K562 (cell line): ENCODE results near the gene VEZF1. TPM values are rescaled to one million over a fixed set of nuclear protein-coding genes. Genes with fewer than 3 reads are reported as not detected.
A peak's percentile ranks its signal among the peaks of the same experiment; 100 is the strongest.

ENCODE experiments used
- ATAC-seq: fragments of 200-7000 bp; cut with Tn5 transposase; 3 replicates; pipeline ENCODE4 v1.9.1; 2020; ENCODE audit warnings: moderate library complexity
- BruUV-seq: library from RNA; stranded (reverse); fragments of 400-500 nt; replicated peaks from 2 replicates; lab custom pipeline; 2021; lab: Mats Ljungman, UMichigan
- CTCF ChIA-PET: fragments of 300-600 bp; formaldehyde crosslinking; extraction: SDS; loops from one replicate; lab custom pipeline; 2021; ENCODE audit warnings: low intra/inter-chr PET ratio; lab: Yijun Ruan, JAX
- POLR2A ChIA-PET: fragments of 300-600, 350-650 bp; sonication (Branson Sonifier 250); formaldehyde crosslinking; extraction: SDS; loops from one replicate; lab custom pipeline; 2021; ENCODE audit warnings: antibody characterized with exemption, inconsistent platforms; lab: Yijun Ruan, JAX
- DNase-seq, 4 experiments: peaks; one replicate each; pipeline versions ENCODE4 v3.0.0 to v3.0.0-alpha.2; 2011 to 2018; ENCODE audit warnings: low spot score in 3 of 4, mixed read lengths in 3 of 4; ENCODE audit errors: extremely low read depth in 1 of 4
- FAIRE-seq: peaks from 2 replicates; lab custom pipeline; 2011; peaks lifted over from hg19 to GRCh38; lab: Jason Lieb, UNC
- H2AFZ ChIP-seq: 2 replicates; pipeline ENCODE4 v1.6.0; 2011; ENCODE audit warnings: low read depth, low read length, control low read depth, inconsistent platforms
- H3K27ac ChIP-seq: fragments of 200-600 bp; 3 replicates; pipeline ENCODE4 v1.8.0; 2011; ENCODE audit warnings: low read depth, mild to moderate bottlenecking, control low read depth, inconsistent platforms, low read length, moderate library complexity, mixed read lengths; ENCODE audit errors: extremely low read depth
- H3K27me3 ChIP-seq, 2 experiments: fragments of 300-600 bp in 1 of 2; 2 replicates in 1 of 2; 3 replicates in 1 of 2; pipeline versions ENCODE4 v1.6.0 to v1.8.0; 2011; ENCODE audit warnings: inconsistent platforms in 2 of 2, low read length in 2 of 2, mild to moderate bottlenecking in 1 of 2, mixed read lengths in 1 of 2, moderate library complexity in 1 of 2; ENCODE audit not compliant: control insufficient read depth in 2 of 2, insufficient read depth in 2 of 2
- H3K36me3 ChIP-seq: fragments of 300-600 bp; 3 replicates; pipeline ENCODE4 v1.8.0; 2011; ENCODE audit warnings: mild to moderate bottlenecking, low read length, inconsistent platforms; ENCODE audit not compliant: control insufficient read depth, insufficient read depth
- H3K4me1 ChIP-seq, 2 experiments: fragments of 200-600 bp in 1 of 2; replicated peaks in 1 of 2; 2 replicates in 1 of 2; 3 replicates in 1 of 2; pipeline versions ENCODE4 v1.5.1 to v1.8.0; 2011; ENCODE audit warnings: inconsistent platforms in 2 of 2, low read length in 2 of 2, mild to moderate bottlenecking in 1 of 2, mixed read lengths in 1 of 2, moderate library complexity in 1 of 2; ENCODE audit not compliant: control insufficient read depth in 2 of 2, insufficient read depth in 2 of 2
- H3K4me2 ChIP-seq: 2 replicates; pipeline ENCODE4 v1.6.1; 2011; ENCODE audit warnings: low read length, control low read depth, inconsistent platforms, mixed read lengths; ENCODE audit not compliant: insufficient read depth
- H3K4me3 ChIP-seq: fragments of 200-600 bp; sonication (generic), shearing (Covaris generic); 2 replicates; pipeline ENCODE4 v1.5.1; 2016; ENCODE audit warnings: control low read depth, inconsistent platforms
- H3K79me2 ChIP-seq: fragments of 200-600 bp; 3 replicates; pipeline ENCODE4 v1.8.0; 2011; ENCODE audit warnings: low read length, inconsistent platforms; ENCODE audit not compliant: control insufficient read depth, insufficient read depth
- H3K9ac ChIP-seq, 2 experiments: 2 replicates each; pipeline versions ENCODE4 v1.6.0 to v1.6.1; 2011; ENCODE audit warnings: low read depth in 2 of 2, low read length in 2 of 2, control low read depth in 1 of 2, inconsistent platforms in 1 of 2, mild to moderate bottlenecking in 1 of 2, mixed read lengths in 1 of 2; ENCODE audit not compliant: insufficient read depth in 1 of 2
- H3K9me1 ChIP-seq: one replicate; pipeline ENCODE4 v1.6.0; 2011; ENCODE audit warnings: inconsistent platforms, mild to moderate bottlenecking, low read length, moderate library complexity; ENCODE audit not compliant: control insufficient read depth, insufficient read depth
- H3K9me3 ChIP-seq: replicated peaks from 2 replicates; pipeline ENCODE4 v1.5.1; 2011; ENCODE audit warnings: low read depth, low read length, inconsistent platforms; ENCODE audit not compliant: control insufficient read depth, insufficient read depth
- H4K20me1 ChIP-seq: replicated peaks from 2 replicates; pipeline ENCODE4 v1.6.1; 2011; ENCODE audit warnings: low read length, inconsistent platforms, mixed read lengths; ENCODE audit not compliant: control insufficient read depth, insufficient read depth
- ARID4B ChIP-seq: sonication (generic); formaldehyde crosslinking; IDR thresholded peaks from 2 replicates; pipeline ENCODE4 v1.8.0; 2022; ENCODE audit warnings: mild to moderate bottlenecking, missing genetic modification reagents
- ATF6 ChIP-seq: sonication (generic); formaldehyde crosslinking; IDR thresholded peaks from 2 replicates; pipeline ENCODE4 v1.4.0; 2020; ENCODE audit warnings: mild to moderate bottlenecking, missing genetic modification reagents
- FOXA3 ChIP-seq, 2 experiments: fragments of 450-650 bp in 1 of 2; sonication (generic) in 1 of 2; formaldehyde crosslinking; IDR thresholded peaks in 1 of 2; conservative IDR thresholded peaks in 1 of 2; 2 replicates each; pipeline versions ENCODE4 v1.4.0 to v1.8.0; 2020 to 2022; ENCODE audit warnings: mild to moderate bottlenecking in 2 of 2, missing genetic modification reagents in 1 of 2
- HDAC6 ChIP-seq: IDR thresholded peaks from 2 replicates; pipeline ENCODE4 v1.6.1; 2012; ENCODE audit warnings: low read depth, mild to moderate bottlenecking, control low read depth, inconsistent platforms, low read length, moderate library complexity
- HINFP ChIP-seq: fragments of 450-650 bp; conservative IDR thresholded peaks from 2 replicates; pipeline ENCODE4 v1.6.1; 2016; ENCODE audit warnings: missing genetic modification characterization, low read depth, mild to moderate bottlenecking, control low read depth, missing compliant biosample characterization
- JUN ChIP-seq, 2 experiments: sonication (generic) in 1 of 2; formaldehyde crosslinking in 1 of 2; IDR thresholded peaks; 2 replicates each; pipeline versions ENCODE4 v1.6.1 to v1.8.0; 2012 to 2022; ENCODE audit warnings: borderline replicate concordance in 2 of 2, mild to moderate bottlenecking in 2 of 2, improper control_type of control experiment in 1 of 2, low read depth in 1 of 2, low read length in 1 of 2, missing genetic modification reagents in 1 of 2
- JUND ChIP-seq, 2 experiments: IDR thresholded peaks; 2 replicates in 1 of 2; 3 replicates in 1 of 2; pipeline ENCODE4 v1.6.1; 2011; ENCODE audit warnings: borderline replicate concordance in 2 of 2, low read depth in 2 of 2, low read length in 2 of 2, improper control_type of control experiment in 1 of 2, missing biosample characterization in 1 of 2, missing genetic modification characterization in 1 of 2, missing genetic modification reagents in 1 of 2
- SMARCA4 ChIP-seq: fragments of 450-650 bp; IDR thresholded peaks from 2 replicates; pipeline ENCODE4 v1.6.1; 2016
- WGBS: fragments of 100-300 bp; shearing (Covaris generic); methylation state at CpG from one replicate; pipeline ENCODE4 v1.1.6; 2016; ENCODE audit warnings: low coverage, mixed read lengths; ENCODE audit not compliant: insufficient coverage; ENCODE audit errors: missing lambda C conversion rate; 5-methylcytosine and 5-hydroxymethylcytosine counted together
- in situ Hi-C: fragments of 300-500 bp; cut with MboI; formaldehyde crosslinking; loops from 4 replicates; pipeline ENCODE4 v1.15.0; 2018; ENCODE audit warnings: inconsistent platforms, mixed read lengths
- intact Hi-C: fragments of 100-400 bp; cut with micrococcal nuclease; formaldehyde crosslinking; loops from 2 replicates; pipeline ENCODE4 v1.14.2; 2022
- polyA plus RNA-seq, 8 experiments: library from polyadenylated mRNA; depleted of rRNA in 4 of 8; stranded (reverse) in 5 of 8; unstranded in 3 of 8; fragments of >200 nt; fragmentation: Nextera tagmentation in 2 of 8; fragmentation: Illumina TruSeq in 1 of 8; extraction: Ambion mirVana in 2 of 8; extraction: Trizol in 1 of 8; gene quantifications; 2 replicates each; pipeline versions ENCODE4 v1.2.1 to v1.2.3, GENCODE V29; 2011 to 2014; ENCODE audit warnings: inconsistent platforms in 1 of 8, missing spikeins in 1 of 8
- total RNA-seq, 7 experiments: library from RNA; depleted of rRNA in 6 of 7; stranded (reverse); fragments of >200 nt in 6 of 7; fragmentation: Illumina TruSeq in 2 of 7; extraction: Trizol in 2 of 7; gene quantifications; 2 replicates each; pipeline versions ENCODE4 v1.2.1 to v1.2.3, GENCODE V29; 2011 to 2021; ENCODE audit warnings: low replicate concordance in 1 of 7

The VEZF1 gene
- total and polyA plus RNA-seq, 9 of the 15 experiments (the other 6 are each of a cell fraction or from before 2014, with no cell fraction given), result 9.5 to 33.4 (median 22.1) TPM

- peak overlapping the region; percentile 77 for H3K4me2 ChIP-seq
- DNase-seq (peak in 3 of 4 experiments; percentile 28 to 55 (median 39)), FAIRE-seq (peak; percentile 77), ATAC-seq (peak; percentile 10)
- POLR2A ChIA-PET, result interaction anchor here (0.5 to 3.0 kb wide), 11 partner anchors 8 to 84 kb away, joined by 3 to 24 read pairs (median 4); partner anchors contain the start of gene SRSF1
- peak overlapping the region; percentile 75 for H3K4me3 ChIP-seq
- H2AFZ ChIP-seq, result peak overlapping the region; percentile 69
- BruUV-seq, result no TSS peak
- H4K20me1 ChIP-seq, result peaks cover 5% of the 10 kb centered on the region; the same call in 1 of the 2 replicates
- H3K79me2 ChIP-seq, result peaks cover 55% of the 10 kb centered on the region
- H3K9me1 ChIP-seq, result no peaks in the 10 kb centered on the region
- CTCF ChIA-PET, result interaction anchor here (0.6 kb wide), 2 partner anchors 25 to 1974 kb away, joined by 4 read pairs; no protein-coding TSS in a partner anchor
- no peaks in the 10 kb centered on the region for H3K9me3 ChIP-seq
- intact Hi-C loops (no loop called here), in situ Hi-C loops (no loop called here)
- peak overlapping the region; percentile 78 for H3K27ac ChIP-seq
- peaks cover 33% of the 10 kb centered on the region for H3K36me3 ChIP-seq
- peaks cover 12 to 35% of the 10 kb centered on the region in 2 experiments; a peak in 3 of 5 replicates for H3K4me1 ChIP-seq
- under 1% methylated on average over 24 of the region's 38 CpGs for WGBS
- no peaks in the 10 kb centered on the region for H3K27me3 ChIP-seq
- peak overlapping the region; percentile 73 to 96 for H3K9ac ChIP-seq
- TF ChIP-seq ARID4B (CRISPR knock-in tag) (0 out of 2 replicates have a peak, but pooled peaks have one; percentile 12), HINFP (no peak), ATF6 (CRISPR knock-in tag) (0 out of 2 replicates have a peak, but pooled peaks have one; percentile 50), FOXA3 (CRISPR knock-in tag; conservative IDR thresholded peaks at IDR 0.05 in 1 of 2, IDR thresholded peaks at IDR 0.05 in 1 of 2) (peak in 1 of 2 experiments; percentile 74; a peak in 2 of 4 replicates), HDAC6 (no peak), SMARCA4 (0 out of 2 replicates have a peak, but pooled peaks have one; percentile 17), JUND (IDR thresholded peaks at IDR 0.05; ENCODE audit: borderline replicate concordance, low read depth, low read length) (peak; percentile 59; the same call in 1 of the 2 replicates), JUND (tag; IDR thresholded peaks at IDR 0.05; ENCODE audit: borderline replicate concordance, low read depth, low read length) (peak; percentile 20; the same call in 1 of the 3 replicates), JUN (IDR thresholded peaks at IDR 0.05; ENCODE audit: borderline replicate concordance, low read depth, low read length) (no peak), JUN (CRISPR knock-in tag; IDR thresholded peaks at IDR 0.05; ENCODE audit: borderline replicate concordance) (peak; percentile 30; the same call in 1 of the 2 replicates)
Measured at GRCh38 chr17:57986841-57987580, 1.0 kb downstream of the VEZF1 start.
